A673 (cell line): ENCODE data around the gene VPS8. TPM values are rescaled to one million over a fixed set of nuclear protein-coding genes. Genes with fewer than 3 reads are reported as not detected.

Experiments
- BruUV-seq: library from RNA; stranded (reverse); fragments of 400-500 nt; replicated peaks from 2 replicates; lab custom pipeline; 2021; lab: Mats Ljungman, UMichigan
- CTCF ChIA-PET: fragments of 300-600 bp; sonication (Branson Sonifier 250); formaldehyde crosslinking; loops from one replicate; lab custom pipeline; 2022; ENCODE audit warnings: antibody characterized with exemption; lab: Charles Lee
- POLR2A ChIA-PET: fragments of 300-600 bp; sonication (Branson Sonifier 250); formaldehyde crosslinking; loops from one replicate; lab custom pipeline; 2022; ENCODE audit warnings: antibody characterized with exemption; ENCODE audit not compliant: low non-redundant PET; lab: Charles Lee
- DNase-seq: peaks from one replicate; pipeline ENCODE4 v3.0.0-alpha.2; 2015; ENCODE audit warnings: low spot score
- H3K27ac ChIP-seq: fragments of 200-600 bp; sonication (generic); 2 replicates; pipeline ENCODE4 v1.5.1; 2016; ENCODE audit warnings: mixed run types, low read depth, mild to moderate bottlenecking, mixed read lengths, antibody characterized with exemption, low read length; ENCODE audit not compliant: poor library complexity, severe bottlenecking
- H3K27me3 ChIP-seq: fragments of 200-600 bp; sonication (generic); replicated peaks from 2 replicates; pipeline ENCODE4 v1.6.1; 2017; ENCODE audit warnings: mixed run types, low read depth, mild to moderate bottlenecking, mixed read lengths, antibody characterized with exemption, low read length; ENCODE audit not compliant: insufficient read depth, poor library complexity
- H3K36me3 ChIP-seq: fragments of 200-600 bp; sonication (generic); 2 replicates; pipeline ENCODE4 v1.6.1; 2016; ENCODE audit warnings: mixed run types, mild to moderate bottlenecking, mixed read lengths, antibody characterized with exemption, low read length; ENCODE audit not compliant: insufficient read depth, poor library complexity, severe bottlenecking
- H3K4me1 ChIP-seq: fragments of 200-600 bp; sonication (generic); 2 replicates; pipeline ENCODE4 v1.6.1; 2017; ENCODE audit warnings: mixed run types, mild to moderate bottlenecking, mixed read lengths, antibody characterized with exemption, low read length; ENCODE audit not compliant: insufficient read depth, poor library complexity, severe bottlenecking
- H3K4me3 ChIP-seq: fragments of 200-600 bp; sonication (generic); 2 replicates; pipeline ENCODE4 v1.5.1; 2016; ENCODE audit warnings: low read depth, mixed run types, mild to moderate bottlenecking, mixed read lengths, low read length; ENCODE audit not compliant: poor library complexity, severe bottlenecking
- H3K9me3 ChIP-seq: fragments of 200-600 bp; sonication (generic); 2 replicates; pipeline ENCODE4 v1.6.1; 2016; ENCODE audit warnings: mixed run types, low read depth, mild to moderate bottlenecking, mixed read lengths, antibody characterized with exemption, low read length; ENCODE audit not compliant: poor library complexity, severe bottlenecking
- CTCF ChIP-seq: fragments of 300-800, 200-600 bp; sonication (generic); conservative IDR thresholded peaks from 2 replicates; pipeline ENCODE4 v1.5.1; 2017; ENCODE audit warnings: low read depth, mild to moderate bottlenecking, antibody characterized with exemption, low read length, moderate library complexity, mixed read lengths
- EZH2 ChIP-seq: fragments of 200-600 bp; sonication (generic); IDR thresholded peaks from 2 replicates; pipeline ENCODE4 v1.6.1; 2017; ENCODE audit warnings: borderline replicate concordance, low read depth, mild to moderate bottlenecking, mixed read lengths, antibody characterized with exemption, low read length; ENCODE audit not compliant: poor library complexity, severe bottlenecking
- intact Hi-C: fragments of 100-400 bp; cut with micrococcal nuclease; formaldehyde crosslinking; loops from one replicate; pipeline ENCODE4 v1.10.0; 2022; ENCODE audit not compliant: unreplicated experiment
- total RNA-seq: library from RNA; stranded (reverse); gene quantifications from 2 replicates; pipeline ENCODE4 v1.2.3, GENCODE V29; 2021

Gene VPS8
- total RNA-seq, 1 experiment from 2014 or later, result 42.3 TPM

- H3K36me3 ChIP-seq, result no peaks in the 10 kb centered on the region
- H3K4me1 ChIP-seq, result no peaks in the 10 kb centered on the region
- no peak overlapping the region for H3K27ac ChIP-seq
- intact Hi-C loops, result no loop called here
- H3K27me3 ChIP-seq, result no peaks in the 10 kb centered on the region
- ChIA-PET CTCF (interaction anchor here (0.5 to 1.8 kb wide), 2 partner anchors 10 to 247 kb away, joined by 4 to 10 read pairs; partner anchors contain the start of gene EPHB3), POLR2A (no interaction called here)
- DNase-seq, result peak; percentile 33
- no TSS peak for BruUV-seq
- H3K4me3 ChIP-seq, result no peak overlapping the region
- H3K9me3 ChIP-seq, result no peaks in the 10 kb centered on the region
- no peak for TF ChIP-seq EZH2
- TF ChIP-seq CTCF, result peak; percentile 37
Observed at GRCh38 chr3:184808021-184808420, 3.9 kb upstream of the VPS8 start.

GRCh38 chr3:184810146-184810545 lies 1.8 kb upstream of the VPS8 start:
- ChIA-PET CTCF (no interaction called here), POLR2A (no interaction called here)
- Histone ChIP-seq H3K4me1 (no peaks in the 10 kb centered on the region), H3K27ac (no peak overlapping the region), H3K9me3 (no peaks in the 10 kb centered on the region), H3K27me3 (no peaks in the 10 kb centered on the region), H3K36me3 (no peaks in the 10 kb centered on the region), H3K4me3 (no peak overlapping the region)
- DNase-seq, result no peak
- TF ChIP-seq CTCF (no peak), EZH2 (no peak)
- intact Hi-C loops, result no loop called here
- no TSS peak for BruUV-seq

- intact Hi-C loops, result no loop called here
- Histone ChIP-seq H3K4me3 (no peak overlapping the region), H3K27me3 (no peaks in the 10 kb centered on the region), H3K9me3 (no peaks in the 10 kb centered on the region), H3K36me3 (no peaks in the 10 kb centered on the region), H3K27ac (no peak overlapping the region), H3K4me1 (no peaks in the 10 kb centered on the region)
- no peak for DNase-seq
- ChIA-PET POLR2A (no interaction called here), CTCF (no interaction called here)
- TF ChIP-seq EZH2 (no peak), CTCF (no peak)
- no TSS peak for BruUV-seq
Observed at GRCh38 chr3:184811034-184811433, 932 bp upstream of the VPS8 start.
